SH-SY5Y (cell line): ENCODE measurements around the gene THSD4.

ENCODE experiments used
- GATA2 ChIP-seq: IDR thresholded peaks from 2 replicates; pipeline ENCODE4 v1.6.1; 2011; ENCODE audit warnings: mild to moderate bottlenecking, low read depth, low read length
- GATA3 ChIP-seq: IDR thresholded peaks from 2 replicates; pipeline ENCODE4 v1.6.1; 2011; ENCODE audit warnings: low read depth, mild to moderate bottlenecking, low read length, moderate library complexity

DNA sequence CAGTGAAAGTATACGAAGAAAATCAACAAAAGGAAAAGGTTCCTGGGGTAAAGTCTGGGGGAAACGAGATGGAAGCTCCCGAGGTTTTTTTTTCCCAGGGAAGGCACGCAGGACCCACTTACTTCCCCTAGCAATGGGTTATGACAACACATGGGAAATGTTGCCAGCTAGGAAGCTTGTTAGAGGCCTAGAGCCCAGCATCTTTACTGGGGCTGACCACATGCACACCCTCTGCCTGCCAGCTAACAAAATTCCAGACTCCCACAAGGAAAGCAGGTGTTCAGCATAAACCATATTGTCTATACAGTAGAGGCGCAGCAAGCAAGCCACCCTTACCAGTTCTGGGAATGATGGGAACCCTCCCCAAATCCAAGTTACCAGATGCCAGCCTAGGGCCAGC, 436.3 kb downstream of the THSD4 start:
- TF ChIP-seq GATA3, result no peak
- no peak for TF ChIP-seq GATA2
